ENCODE measurements around the gene DNAJC1.
"Not testable (repeated sequence)": the region's sequence is repeated elsewhere in the genome, so short reads cannot be mapped to it uniquely, and the experiment has no call there.

The DNAJC1 gene

GRCh38 chr10:21721000-21721665 lies 282.4 kb downstream of the DNAJC1 start:
- DNase-seq = no peak

DNA sequence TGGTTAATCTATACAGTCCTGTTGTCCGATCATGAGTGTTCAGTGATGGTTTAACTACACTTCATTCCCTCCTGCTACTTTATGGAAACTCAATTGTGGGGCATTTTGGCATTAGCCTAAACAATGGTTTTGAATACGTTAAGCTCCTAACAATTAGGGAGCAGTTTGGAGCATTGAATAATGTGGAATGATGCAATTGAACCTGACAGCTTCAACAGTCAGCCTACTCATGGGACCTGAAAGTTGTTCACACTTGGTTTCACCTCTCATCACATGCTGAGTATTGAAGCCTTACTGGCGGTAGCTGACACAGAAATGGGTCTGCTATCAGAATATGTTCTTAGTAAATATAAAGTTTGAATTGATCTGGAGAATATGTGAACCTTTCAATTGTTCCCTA lies 283.4 kb downstream of the DNAJC1 start:
- DNase-seq = no peak

DNA sequence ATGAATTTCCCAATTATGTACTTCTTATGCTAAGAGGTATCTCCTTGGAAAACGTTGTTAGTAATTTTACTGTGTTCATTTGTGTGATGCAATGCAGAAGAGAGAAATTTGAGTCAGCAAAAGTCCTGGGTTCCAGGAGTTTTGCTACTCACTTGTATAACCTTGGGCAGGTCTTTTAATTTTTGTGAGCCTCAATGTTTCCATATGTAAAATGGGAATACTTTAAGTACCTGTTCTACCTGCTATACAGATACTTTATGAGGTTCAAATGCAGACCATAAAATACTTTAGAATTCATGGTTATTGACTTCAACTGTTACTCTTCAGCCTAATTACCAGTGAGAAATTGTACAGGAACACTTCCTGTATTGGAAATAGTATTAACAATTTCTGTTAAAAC lies 284.0 kb downstream of the DNAJC1 start:
- no peak for DNase-seq

DNA sequence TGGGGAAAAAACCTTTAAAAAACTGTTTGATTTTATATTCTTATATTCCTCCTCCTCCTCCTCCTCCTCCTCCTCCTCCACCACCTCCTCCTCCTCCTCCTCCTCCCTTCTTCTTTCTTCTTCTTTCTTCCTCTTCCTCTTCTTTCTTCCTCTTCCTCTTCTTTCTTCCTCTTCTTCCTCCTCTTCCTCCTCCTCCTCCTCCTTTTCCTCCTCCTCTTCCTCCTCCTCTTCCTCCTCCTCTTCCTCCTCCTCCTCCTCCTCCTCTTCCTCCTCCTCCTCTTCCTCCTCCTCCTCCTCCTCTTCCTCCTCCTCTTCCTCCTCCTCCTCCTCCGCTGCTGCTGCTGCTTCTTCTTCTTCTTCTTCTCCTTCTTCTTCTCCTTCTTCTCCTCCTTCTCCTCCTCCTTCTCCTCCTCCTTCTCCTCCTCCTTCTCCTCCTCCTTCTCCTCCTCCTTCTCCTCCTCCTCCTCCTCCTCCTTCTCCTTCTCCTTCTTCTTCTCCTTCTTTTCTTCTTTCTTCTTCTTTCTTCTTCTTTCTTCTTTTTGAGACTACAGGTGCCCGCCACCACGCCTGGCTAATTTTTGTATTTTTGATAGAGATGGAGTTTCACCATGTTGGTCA lies 286.0 kb downstream of the DNAJC1 start:
- not testable (repeated sequence) for DNase-seq

- DNase-seq = peak; percentile 25 to 35
Observed at GRCh38 chr10:21715531-21716195, 287.9 kb downstream of the DNAJC1 start.

- no peak for DNase-seq
Observed at GRCh38 chr10:21712975-21713374, 290.6 kb downstream of the DNAJC1 start.

GRCh38 chr10:21707498-21707897 lies 296.0 kb downstream of the DNAJC1 start:
- DNase-seq = no peak
